AG04450 (cell line): ENCODE data around the gene FOXN1. TPM values are rescaled to one million over a fixed set of nuclear protein-coding genes. Genes with fewer than 3 reads are reported as not detected.

Experiments
- CTCF ChIA-PET: fragments of 300-600, 350-600 bp; formaldehyde crosslinking; extraction: SDS; loops from one replicate; lab custom pipeline; 2022; ENCODE audit warnings: antibody characterized with exemption, inconsistent platforms; lab: Charles Lee
- POLR2A ChIA-PET: fragments of 350-600 bp; formaldehyde crosslinking; extraction: SDS; loops from one replicate; lab custom pipeline; 2021; ENCODE audit warnings: antibody characterized with exemption, inconsistent platforms; lab: Yijun Ruan, JAX
- DNase-seq: peaks from one replicate; pipeline ENCODE4 v3.0.0-alpha.2; 2011; ENCODE audit warnings: low read depth, low spot score
- H3K27ac ChIP-seq: one replicate; pipeline ENCODE4 v1.5.1; 2012; ENCODE audit warnings: low read depth, low read length, control low read depth
- H3K27me3 ChIP-seq: one replicate; pipeline ENCODE4 v1.6.0; 2012; ENCODE audit warnings: low read length; ENCODE audit not compliant: control insufficient read depth, insufficient read depth
- H3K4me3 ChIP-seq: 2 replicates; pipeline ENCODE4 v1.5.1; 2011; ENCODE audit warnings: mild to moderate bottlenecking, low read depth, low read length, control low read depth
- H3K9me3 ChIP-seq: 2 replicates; pipeline ENCODE4 v1.5.1; 2012; ENCODE audit warnings: low read length; ENCODE audit not compliant: control insufficient read depth, insufficient read depth
- CTCF ChIP-seq: IDR thresholded peaks from 2 replicates; pipeline ENCODE4 v1.5.1; 2011; ENCODE audit warnings: low read depth, low read length, control low read depth, inconsistent platforms
- polyA plus RNA-seq: library from polyadenylated mRNA; depleted of rRNA; stranded (reverse); fragments of >200 nt; gene quantifications from 2 replicates; pipeline ENCODE4 v1.2.3, GENCODE V29; 2011

FOXN1 gene
- polyA plus RNA-seq, 1 experiment = not detected

GRCh38 chr17:28488533-28489276, 17.4 kb upstream of the FOXN1 start:
- DNase-seq = no peak
- no peak overlapping the region for H3K27ac ChIP-seq
- peaks cover 22% of the 10 kb centered on the region for H3K27me3 ChIP-seq
- no peaks in the 10 kb centered on the region; the same call in 1 of the 2 replicates for H3K9me3 ChIP-seq
- CTCF ChIA-PET = no interaction called here
- POLR2A ChIA-PET = no interaction called here
- no peak for TF ChIP-seq CTCF
- no peak overlapping the region for H3K4me3 ChIP-seq

- CTCF ChIA-PET = interaction anchor here (8.1 kb wide), 1 partner anchor 49 kb away, joined by 70 read pairs; no protein-coding TSS in a partner anchor
- no peak overlapping the region for H3K27ac ChIP-seq
- no peaks in the 10 kb centered on the region; the same call in 1 of the 2 replicates for H3K9me3 ChIP-seq
- H3K4me3 ChIP-seq = no peak overlapping the region
- no peak for DNase-seq
- POLR2A ChIA-PET = no interaction called here
- peaks cover 16% of the 10 kb centered on the region for H3K27me3 ChIP-seq
- no peak for TF ChIP-seq CTCF
These were observed 14.9 kb upstream of the FOXN1 start for GRCh38 chr17:28491286-28491685.

- ChIA-PET POLR2A (no interaction called here), CTCF (interaction anchor here (8.1 kb wide), 1 partner anchor 48 kb away, joined by 70 read pairs; no protein-coding TSS in a partner anchor)
- no peak for DNase-seq
- Histone ChIP-seq H3K27me3 (peaks cover 12% of the 10 kb centered on the region), H3K4me3 (no peak overlapping the region), H3K9me3 (no peaks in the 10 kb centered on the region; the same call in 1 of the 2 replicates), H3K27ac (no peak overlapping the region)
- no peak for TF ChIP-seq CTCF
These were observed 14.3 kb upstream of the FOXN1 start for GRCh38 chr17:28491860-28492259.

- TF ChIP-seq CTCF = no peak
- Histone ChIP-seq H3K4me3 (no peak overlapping the region), H3K27me3 (peaks cover 12% of the 10 kb centered on the region), H3K9me3 (no peaks in the 10 kb centered on the region; the same call in 1 of the 2 replicates), H3K27ac (no peak overlapping the region)
- no peak for DNase-seq
- CTCF ChIA-PET = interaction anchor here (2.2 to 8.1 kb wide), 3 partner anchors 48 to 77 kb away, joined by 5 to 70 read pairs (median 15); no protein-coding TSS in a partner anchor
- POLR2A ChIA-PET = interaction anchor here (0.5 kb wide), 1 partner anchor 73 kb away, joined by 5 read pairs; no protein-coding TSS in a partner anchor
These were observed 13.5 kb upstream of the FOXN1 start for GRCh38 chr17:28492352-28493310.
